Astrocyte (in vitro differentiated cells and primary cell): ENCODE measurements around the gene BMP7. TPM values are rescaled to one million over a fixed set of nuclear protein-coding genes. Genes with fewer than 3 reads are reported as not detected.

Source experiments
- DNase-seq: peaks from one replicate; pipeline ENCODE4 v3.0.0-alpha.2; 2010; ENCODE audit warnings: low read depth
- FAIRE-seq: peaks from 2 replicates; lab custom pipeline; 2011; peaks lifted over from hg19 to GRCh38; lab: Jason Lieb, UNC
- H2AFZ ChIP-seq: 2 replicates; pipeline ENCODE4 v1.6.0; 2012; ENCODE audit warnings: low read depth, low read length, inconsistent platforms
- H3K27ac ChIP-seq: 2 replicates; pipeline ENCODE4 v1.5.1; 2011; ENCODE audit warnings: low read depth, low read length, inconsistent platforms
- H3K27me3 ChIP-seq: 2 replicates; pipeline ENCODE4 v1.6.0; 2011; ENCODE audit warnings: low read length, inconsistent platforms; ENCODE audit not compliant: insufficient read depth
- H3K36me3 ChIP-seq: 2 replicates; pipeline ENCODE4 v1.5.1; 2011; ENCODE audit warnings: low read length, inconsistent platforms; ENCODE audit not compliant: insufficient read depth
- H3K4me1 ChIP-seq: 2 replicates; pipeline ENCODE4 v1.5.1; 2011; ENCODE audit warnings: low read length, inconsistent platforms; ENCODE audit not compliant: insufficient read depth
- H3K4me2 ChIP-seq: 2 replicates; pipeline ENCODE4 v1.6.0; 2012; ENCODE audit warnings: low read length, inconsistent platforms
- H3K4me3 ChIP-seq: 2 replicates; pipeline ENCODE4 v1.5.1; 2011; ENCODE audit warnings: low read depth, mild to moderate bottlenecking, low read length, inconsistent platforms; ENCODE audit not compliant: insufficient read depth
- H3K79me2 ChIP-seq: 2 replicates; pipeline ENCODE4 v1.6.0; 2012; ENCODE audit warnings: mild to moderate bottlenecking, low read length, inconsistent platforms; ENCODE audit not compliant: insufficient read depth
- H3K9ac ChIP-seq: 2 replicates; pipeline ENCODE4 v1.6.0; 2012; ENCODE audit warnings: mild to moderate bottlenecking, low read length, inconsistent platforms
- H3K9me3 ChIP-seq: 2 replicates; pipeline ENCODE4 v1.5.1; 2012; ENCODE audit warnings: low read depth, mild to moderate bottlenecking, low read length, inconsistent platforms; ENCODE audit not compliant: insufficient read depth
- H4K20me1 ChIP-seq: 2 replicates; pipeline ENCODE4 v1.6.0; 2012; ENCODE audit warnings: low read length, inconsistent platforms; ENCODE audit not compliant: insufficient read depth
- H3K27ac Mint-ChIP-seq: one replicate; pipeline ENCODE4 v1.8.0; 2021; ENCODE audit warnings: mild to moderate bottlenecking, mixed read lengths; ENCODE audit not compliant: unreplicated experiment
- H3K27me3 Mint-ChIP-seq: one replicate; pipeline ENCODE4 v1.8.0; 2021; ENCODE audit warnings: low read depth, mixed read lengths; ENCODE audit not compliant: unreplicated experiment
- H3K36me3 Mint-ChIP-seq: one replicate; pipeline ENCODE4 v1.8.0; 2021; ENCODE audit warnings: low read depth, mixed read lengths; ENCODE audit not compliant: unreplicated experiment
- H3K4me1 Mint-ChIP-seq: one replicate; pipeline ENCODE4 v1.8.0; 2021; ENCODE audit warnings: low read depth, mixed read lengths; ENCODE audit not compliant: unreplicated experiment
- H3K4me3 Mint-ChIP-seq: one replicate; pipeline ENCODE4 v1.8.0; 2021; ENCODE audit warnings: mild to moderate bottlenecking, moderate library complexity, mixed read lengths; ENCODE audit not compliant: unreplicated experiment
- H3K9me3 Mint-ChIP-seq: one replicate; pipeline ENCODE4 v1.8.0; 2021; ENCODE audit warnings: mild to moderate bottlenecking, mixed read lengths; ENCODE audit not compliant: unreplicated experiment
- CTCF ChIP-seq: IDR thresholded peaks from 2 replicates; pipeline ENCODE4 v1.5.1; 2011; ENCODE audit warnings: low read depth, mild to moderate bottlenecking, inconsistent platforms, low read length, moderate library complexity; ENCODE audit not compliant: insufficient read depth
- EZH2 ChIP-seq: IDR thresholded peaks from 2 replicates; pipeline ENCODE4 v1.6.1; 2012; ENCODE audit warnings: mild to moderate bottlenecking, low read length, inconsistent platforms; ENCODE audit not compliant: insufficient read depth
- total RNA-seq: library from RNA; stranded (reverse); gene quantifications from 2 replicates; pipeline ENCODE4 v1.2.1, GENCODE V29; 2021

Gene BMP7
- total RNA-seq, 1 donor from 2014 or later, result 15.3 TPM

- Histone ChIP-seq H3K79me2 (no peaks in the 10 kb centered on the region), H2AFZ (no peak overlapping the region), H3K27ac (no peak overlapping the region), H3K36me3 (no peaks in the 10 kb centered on the region), H3K4me3 (no peak overlapping the region), H3K27me3 (peaks cover 11% of the 10 kb centered on the region), H3K9ac (no peak overlapping the region), H3K4me1 (no peaks in the 10 kb centered on the region), H4K20me1 (no peaks in the 10 kb centered on the region), H3K9me3 (no peaks in the 10 kb centered on the region), H3K4me2 (no peak overlapping the region)
- H3K27me3 Mint-ChIP-seq, result peaks cover 11% of the 10 kb centered on the region
- peaks cover 18% of the 10 kb centered on the region for H3K4me1 Mint-ChIP-seq
- TF ChIP-seq CTCF, result no peak
- TF ChIP-seq EZH2, result no peak
- no peak for FAIRE-seq
- no peak overlapping the region for H3K4me3 Mint-ChIP-seq
- H3K36me3 Mint-ChIP-seq, result peaks cover 6% of the 10 kb centered on the region
- peaks cover 4% of the 10 kb centered on the region for H3K9me3 Mint-ChIP-seq
- DNase-seq, result no peak
- no peak overlapping the region for H3K27ac Mint-ChIP-seq
Observed at GRCh38 chr20:57234556-57235251, 31.7 kb downstream of the BMP7 start.

- DNase-seq (no peak), FAIRE-seq (no peak)
- Mint-ChIP-seq H3K9me3 (peaks cover 4% of the 10 kb centered on the region), H3K4me1 (peaks cover 16% of the 10 kb centered on the region), H3K27me3 (peaks cover 13% of the 10 kb centered on the region), H3K36me3 (peaks cover 4% of the 10 kb centered on the region), H3K27ac (no peak overlapping the region), H3K4me3 (no peak overlapping the region)
- H3K27ac ChIP-seq, result no peak overlapping the region
- no peak overlapping the region for H3K9ac ChIP-seq
- no peaks in the 10 kb centered on the region for H4K20me1 ChIP-seq
- no peak overlapping the region for H3K4me3 ChIP-seq
- no peaks in the 10 kb centered on the region for H3K4me1 ChIP-seq
- no peaks in the 10 kb centered on the region for H3K9me3 ChIP-seq
- H3K36me3 ChIP-seq, result no peaks in the 10 kb centered on the region
- no peaks in the 10 kb centered on the region for H3K79me2 ChIP-seq
- no peak overlapping the region for H3K4me2 ChIP-seq
- no peak overlapping the region for H2AFZ ChIP-seq
- TF ChIP-seq EZH2, result no peak
- no peak for TF ChIP-seq CTCF
- H3K27me3 ChIP-seq, result peaks cover 13% of the 10 kb centered on the region
Observed at GRCh38 chr20:57231951-57232428, 34.5 kb downstream of the BMP7 start.

GRCh38 chr20:57231161-57231560 is 35.3 kb downstream of the BMP7 start:
- Histone ChIP-seq H3K79me2 (no peaks in the 10 kb centered on the region), H2AFZ (no peak overlapping the region), H3K9me3 (no peaks in the 10 kb centered on the region), H3K4me3 (no peak overlapping the region), H3K36me3 (no peaks in the 10 kb centered on the region), H3K4me2 (no peak overlapping the region), H4K20me1 (no peaks in the 10 kb centered on the region), H3K27ac (no peak overlapping the region), H3K27me3 (peaks cover 10% of the 10 kb centered on the region), H3K4me1 (no peaks in the 10 kb centered on the region), H3K9ac (no peak overlapping the region)
- Mint-ChIP-seq H3K9me3 (peaks cover 4% of the 10 kb centered on the region), H3K4me3 (no peak overlapping the region), H3K27me3 (peaks cover 13% of the 10 kb centered on the region), H3K4me1 (peaks cover 7% of the 10 kb centered on the region), H3K36me3 (peaks cover 4% of the 10 kb centered on the region), H3K27ac (no peak overlapping the region)
- no peak for DNase-seq
- TF ChIP-seq EZH2 (no peak), CTCF (no peak)
- FAIRE-seq, result no peak
